ENCODE results near the gene ELOVL3.
A peak's percentile ranks its signal among the peaks of the same experiment; 100 is the strongest.
"Not testable (repeated sequence)": the region's sequence is repeated elsewhere in the genome, so short reads cannot be mapped to it uniquely, and the experiment has no call there.

Gene ELOVL3

DNA sequence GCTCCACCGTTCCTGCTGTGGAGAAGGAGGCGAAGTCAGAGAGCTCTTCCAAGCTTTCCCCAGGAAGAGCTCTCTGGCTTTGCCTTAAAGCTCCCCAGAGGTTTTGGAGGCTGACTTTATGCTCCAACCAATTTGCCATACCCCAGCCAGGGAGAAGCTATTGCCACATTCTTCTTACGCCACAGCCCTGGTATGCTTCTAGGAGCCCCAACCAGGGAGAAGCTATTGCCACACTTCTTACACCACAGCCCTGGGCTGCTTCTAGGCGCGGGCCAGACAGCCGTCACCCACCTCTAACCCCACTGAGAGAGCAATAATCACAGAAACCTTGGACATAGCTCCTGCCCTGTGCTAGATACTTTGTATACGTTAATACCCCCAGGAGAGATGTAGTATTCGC is 951 bp downstream of the ELOVL3 start:
- DNase-seq, result no peak

DNA sequence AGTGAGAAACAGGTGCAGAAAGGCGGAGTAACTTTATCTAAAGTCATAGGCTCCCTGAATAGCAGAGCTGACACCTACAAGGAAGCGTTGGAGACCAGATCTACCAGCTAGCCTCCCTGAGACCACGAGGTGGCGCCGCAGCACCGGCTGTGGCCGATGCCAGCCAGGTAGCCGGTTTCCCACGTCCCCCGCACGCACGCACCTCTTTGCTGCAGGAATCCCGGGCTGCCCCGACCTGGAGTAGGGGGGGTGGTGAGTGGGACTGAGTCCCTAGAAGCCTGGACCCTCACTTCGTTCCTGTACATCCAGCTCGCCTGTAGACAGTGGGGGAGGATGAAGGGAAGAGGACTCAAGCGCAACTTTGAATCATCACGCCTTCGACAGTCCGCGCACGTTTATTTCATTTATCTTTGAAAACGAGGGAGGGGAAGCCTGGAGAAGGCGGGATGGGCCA is 3.7 kb downstream of the ELOVL3 start:
- DNase-seq, result peak; percentile 43

DNA sequence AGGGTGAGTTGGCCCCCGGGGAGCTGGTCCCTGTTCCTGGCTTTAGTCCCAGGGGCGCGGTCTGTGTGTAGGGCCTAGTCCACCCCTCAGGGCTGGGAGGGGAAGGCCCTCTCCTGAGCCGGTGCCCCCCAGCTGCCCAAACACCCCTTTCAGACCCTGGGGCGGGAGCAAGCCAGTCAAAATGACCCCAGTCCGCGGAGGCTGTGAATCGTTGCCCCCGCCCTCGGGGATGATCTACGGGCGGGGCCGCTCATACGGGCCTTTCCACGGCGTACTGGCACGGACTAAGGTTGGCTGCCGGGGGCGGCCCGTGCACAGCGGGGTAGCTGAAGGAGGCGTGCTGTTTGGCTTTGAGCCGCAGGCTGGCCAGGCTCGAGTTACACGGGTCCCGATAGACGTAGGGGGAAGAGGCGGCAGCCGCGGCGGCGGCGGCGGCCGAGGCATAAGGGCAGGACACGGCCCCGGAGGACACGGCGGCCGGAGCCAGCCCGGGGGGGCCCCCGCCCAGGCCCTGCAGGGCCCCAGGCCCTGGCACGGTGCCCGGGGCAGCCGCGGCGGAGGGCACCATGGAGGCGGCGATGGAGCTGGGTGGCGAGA is 4.3 kb downstream of the ELOVL3 start:
- peak; percentile 46 for DNase-seq

DNA sequence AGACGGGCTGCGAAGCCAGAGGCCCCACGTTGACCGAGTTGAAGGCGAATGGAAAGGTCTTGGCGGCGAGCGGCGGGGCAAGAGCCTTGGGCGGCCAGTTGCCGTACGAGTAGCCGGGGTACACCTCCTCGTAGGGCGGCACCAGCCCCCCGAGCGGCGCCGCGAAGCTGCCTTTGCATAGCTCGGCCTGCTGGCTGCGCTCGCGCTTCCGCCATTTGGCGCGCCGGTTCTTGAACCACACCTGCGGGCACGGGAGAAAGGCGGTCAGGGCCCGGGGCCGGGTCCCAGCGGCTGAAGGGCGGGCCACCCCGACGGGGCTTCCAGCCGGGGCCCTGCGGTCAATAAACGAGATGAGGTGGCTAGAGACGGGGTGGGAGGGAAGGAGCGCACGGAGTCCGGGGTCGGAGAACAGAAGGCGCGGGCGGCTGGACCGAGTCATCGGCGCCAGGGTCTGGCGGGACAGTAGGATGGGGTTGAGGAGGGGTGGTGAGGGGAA is 4.8 kb downstream of the ELOVL3 start:
- DNase-seq, result peak; percentile 14

DNA sequence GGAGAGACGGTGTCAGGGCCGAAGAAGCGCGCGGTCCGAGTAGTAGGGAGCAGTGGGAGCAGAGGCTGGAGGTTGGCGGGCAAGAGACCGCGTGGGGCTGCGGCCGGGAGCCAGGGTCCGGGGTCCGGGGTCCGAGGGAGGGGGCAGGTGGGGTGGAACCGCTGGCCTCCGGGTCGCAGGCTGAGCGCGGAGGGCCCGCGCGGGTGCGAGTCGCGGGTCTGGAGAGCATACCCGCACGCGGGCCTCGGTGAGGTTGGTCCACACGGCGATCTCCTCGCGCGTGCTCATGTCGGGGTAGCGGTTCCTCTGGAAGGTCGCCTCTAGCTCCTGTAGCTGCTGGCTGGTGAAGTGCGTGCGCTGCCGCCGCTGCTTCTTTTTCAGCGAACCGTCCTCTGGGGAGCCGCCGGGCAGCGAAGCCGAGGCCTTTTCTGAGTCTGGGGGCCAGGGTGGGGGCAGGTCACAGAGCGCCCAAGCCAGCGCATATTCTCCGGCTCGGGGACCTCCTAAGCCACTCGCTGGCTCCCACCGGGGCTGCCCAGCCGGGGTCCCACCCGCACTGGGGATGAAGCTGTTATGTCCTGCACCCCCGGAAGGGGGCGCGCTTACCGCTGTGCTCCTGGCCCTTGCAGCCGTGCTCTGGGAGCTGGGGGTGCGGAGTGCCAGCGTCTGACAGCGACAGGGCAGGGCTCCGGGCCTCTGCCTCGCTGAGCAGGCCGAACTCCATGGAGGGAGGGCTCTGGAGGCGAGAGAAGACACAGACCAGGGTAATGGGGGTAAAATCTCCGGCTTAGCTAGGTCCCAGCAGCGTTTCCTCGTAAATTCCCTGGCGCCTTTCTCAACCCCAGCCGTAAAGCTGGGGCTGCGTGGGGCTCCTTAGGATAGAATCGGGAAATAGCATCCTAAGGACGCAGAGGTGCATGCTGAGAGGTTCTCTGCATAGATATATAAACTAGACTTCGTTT is 5.5 kb downstream of the ELOVL3 start:
- no peak for DNase-seq

DNA sequence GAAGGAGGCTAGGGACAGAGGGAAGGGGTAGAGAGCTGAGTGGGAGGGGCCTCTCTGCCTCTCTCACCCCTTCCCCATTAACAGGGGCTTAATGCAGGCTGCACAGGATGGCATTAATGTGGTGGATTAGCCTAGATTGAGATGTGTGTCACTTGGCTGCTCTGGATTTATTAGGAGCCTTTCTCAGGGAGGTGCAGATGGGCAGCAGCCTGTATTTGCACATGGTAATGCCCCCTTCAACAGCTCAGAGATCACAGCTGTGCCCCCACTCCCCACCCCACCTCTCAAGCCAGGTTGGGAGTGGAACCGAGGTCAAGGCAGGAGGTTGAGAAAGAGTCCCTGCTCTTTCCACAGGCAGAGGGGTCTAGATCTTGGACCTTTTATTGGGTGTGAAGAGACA is 7.9 kb downstream of the ELOVL3 start:
- no peak for DNase-seq

DNA sequence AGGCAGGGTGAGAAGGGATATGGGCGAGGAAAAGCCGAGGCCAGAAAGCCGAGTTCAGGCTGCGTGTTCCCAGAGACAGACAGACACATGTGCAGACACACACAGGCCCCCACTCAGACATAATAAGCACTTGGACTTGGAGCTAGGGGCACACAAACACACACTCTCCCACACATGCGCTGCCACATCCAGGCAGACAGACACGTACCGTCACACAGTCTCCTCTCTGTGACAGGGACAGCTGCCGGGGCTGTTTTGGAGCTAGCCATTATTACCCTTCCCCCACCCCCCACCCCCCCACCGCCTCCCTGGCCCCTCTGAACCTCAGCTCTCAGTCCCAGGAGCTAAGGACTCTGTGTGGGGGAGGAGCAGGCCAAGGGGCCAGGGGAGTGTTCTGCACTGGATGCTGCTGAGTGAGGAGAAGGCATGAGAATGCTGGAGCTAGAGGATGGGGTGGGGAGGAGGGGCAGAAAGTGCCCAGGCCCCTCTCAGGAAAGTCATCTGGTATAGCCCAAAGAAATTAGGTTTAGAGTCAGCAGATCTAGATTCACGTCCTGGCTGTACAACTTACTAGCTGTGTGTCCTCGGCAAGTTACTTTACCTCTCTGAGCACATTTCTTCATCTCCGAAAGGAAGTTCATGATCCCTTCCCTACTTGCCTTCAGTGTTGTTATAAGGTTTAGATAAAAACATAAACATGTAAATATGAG is 8.9 kb downstream of the ELOVL3 start:
- no peak for DNase-seq

DNA sequence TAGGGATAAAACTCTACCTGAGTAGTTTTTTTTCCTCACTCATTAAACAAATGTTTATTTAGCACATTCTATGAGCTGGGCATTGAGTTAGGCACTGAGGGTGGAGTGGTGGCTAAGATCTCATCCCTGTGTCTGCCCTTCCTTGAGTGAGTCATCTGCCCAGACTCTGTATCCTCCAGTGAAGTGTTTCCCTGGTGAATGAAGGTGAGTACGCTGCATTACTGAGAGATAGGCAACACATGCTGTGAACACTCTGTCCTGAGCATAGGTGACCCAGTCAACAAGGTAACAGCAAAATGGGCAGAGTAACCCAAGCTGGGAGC is 9.5 kb downstream of the ELOVL3 start:
- no peak for DNase-seq

DNA sequence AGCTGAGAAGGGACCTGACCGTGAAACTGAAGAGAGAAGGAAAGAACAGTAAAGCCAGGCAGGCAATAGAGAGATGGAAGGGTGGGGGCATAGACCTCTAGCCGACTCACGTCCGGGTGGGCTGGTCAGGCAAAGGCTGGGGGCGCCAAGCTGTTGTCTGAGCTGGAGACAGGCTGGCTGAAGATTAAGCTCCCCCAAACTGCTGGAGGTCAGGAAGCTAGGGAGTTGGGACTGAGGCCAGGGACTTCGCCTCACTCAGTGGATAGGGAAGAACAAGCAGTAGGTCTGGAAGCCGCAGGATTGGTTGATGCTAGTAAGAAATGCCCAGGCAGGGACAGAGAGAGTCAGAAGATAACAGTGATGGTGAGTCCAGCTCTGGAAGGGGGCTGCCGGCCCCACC is 9.9 kb downstream of the ELOVL3 start:
- DNase-seq, result no peak

DNA sequence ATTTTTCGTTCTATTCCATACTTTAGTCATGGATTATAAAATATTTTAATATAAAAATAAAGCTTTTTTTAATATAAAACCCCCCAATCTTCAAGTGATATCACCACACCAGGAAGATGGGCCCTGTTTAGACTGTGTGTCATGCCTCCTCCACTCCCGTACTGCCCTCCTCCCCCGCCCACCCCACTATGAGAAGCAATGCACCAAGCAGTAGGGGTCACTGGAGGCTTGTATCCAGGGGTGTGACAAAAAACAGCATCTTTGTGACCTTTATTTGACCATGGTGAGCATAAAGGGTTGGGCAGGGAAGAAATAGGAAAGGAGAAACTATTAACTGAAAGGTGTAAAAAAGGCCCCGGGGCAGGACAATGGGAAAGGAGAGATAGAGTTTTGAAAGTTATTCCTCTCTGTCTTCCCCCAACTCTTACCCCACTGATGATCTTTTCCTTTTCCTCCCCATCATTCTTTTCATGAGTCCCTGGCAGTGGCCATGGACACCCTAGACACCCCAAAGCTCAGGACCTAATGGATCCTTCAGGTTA is 11.7 kb downstream of the ELOVL3 start:
- no peak for DNase-seq

DNA sequence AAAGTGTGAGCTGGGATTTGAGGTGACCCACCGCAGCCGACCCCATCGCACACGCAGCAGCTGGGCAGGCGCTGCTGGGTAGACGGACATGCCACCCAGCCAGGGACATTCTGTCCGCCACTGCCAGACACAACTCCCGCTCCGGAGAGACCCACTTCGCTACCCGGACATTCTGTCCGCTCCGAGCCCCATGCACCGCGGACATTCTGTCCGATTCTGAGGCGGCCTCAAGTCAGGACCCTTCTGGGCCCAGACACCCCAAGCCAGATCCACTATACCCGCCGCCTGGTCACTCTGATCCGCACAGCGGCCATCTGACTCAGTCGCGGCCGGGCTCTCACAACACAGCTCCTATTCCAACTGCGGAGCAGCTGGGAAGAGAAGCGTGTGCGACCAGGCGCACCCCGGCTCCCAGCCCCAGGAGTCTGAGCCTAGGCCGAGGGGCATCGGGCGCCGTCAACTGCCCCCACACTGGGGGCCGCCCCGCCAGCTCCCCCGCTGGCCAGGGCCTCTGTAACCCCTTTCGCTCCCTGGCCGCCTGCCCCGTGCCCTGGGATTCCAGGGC is 14.4 kb downstream of the ELOVL3 start:
- DNase-seq, result no peak

DNA sequence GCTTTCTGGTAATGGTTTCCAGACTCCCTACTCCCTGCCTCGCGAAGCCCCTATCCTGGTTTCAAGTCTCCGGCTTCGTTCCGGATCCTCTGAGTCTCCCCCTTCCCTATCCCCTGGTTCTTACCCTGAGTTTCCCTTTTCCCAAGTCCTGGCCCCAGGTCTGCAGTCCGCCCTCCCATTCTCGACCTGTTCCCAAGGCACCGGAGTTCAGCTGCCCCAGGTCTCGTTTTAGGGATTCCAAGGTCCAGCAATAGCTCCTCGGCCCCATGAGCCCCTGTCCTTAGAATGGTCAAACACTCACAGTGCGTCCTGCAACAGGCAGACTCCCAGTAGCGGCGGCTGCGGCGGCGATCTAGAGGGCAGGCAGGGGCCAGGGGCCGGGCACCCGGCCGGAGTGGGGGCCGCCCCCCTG is 14.9 kb downstream of the ELOVL3 start:
- DNase-seq, result no peak

DNA sequence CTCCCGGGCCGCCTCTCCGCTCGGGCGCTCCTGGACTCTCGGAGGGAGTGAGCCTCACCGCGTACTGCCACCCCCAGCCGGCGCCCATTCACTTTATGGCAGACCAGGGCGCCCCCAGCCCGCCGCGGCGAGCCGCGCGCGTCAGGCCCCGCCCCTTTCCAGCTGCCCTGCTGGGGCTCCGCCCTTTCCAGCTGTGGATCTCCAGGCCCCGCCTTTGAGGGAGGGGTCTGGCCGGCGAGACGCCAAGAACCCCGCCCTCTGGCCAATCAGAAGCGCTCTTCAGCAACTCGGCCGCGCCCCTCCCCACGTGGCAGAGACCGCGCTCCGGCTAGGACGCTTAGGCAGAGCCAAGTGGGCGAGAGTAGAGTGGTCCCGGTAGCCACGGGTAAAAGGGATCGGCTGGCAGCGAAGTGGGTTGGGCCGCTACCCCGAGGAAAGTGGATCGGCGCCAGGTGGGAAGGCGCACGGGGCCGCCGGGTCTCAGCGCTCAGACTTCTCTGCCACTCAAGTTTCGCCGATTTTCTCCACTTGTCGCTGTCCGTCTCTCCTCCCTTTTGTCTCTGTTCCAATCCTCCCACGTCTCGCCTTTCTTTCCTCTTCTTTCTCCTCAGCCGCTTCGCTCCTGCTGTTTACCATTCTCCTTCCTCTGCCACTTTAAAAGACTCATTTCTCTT is 15.5 kb downstream of the ELOVL3 start, which contains the start of gene PITX3:
Gene PITX3 (minus strand): TSS at position 69 of the 674 bp plus-strand sequence. CDS start 9,432 bp downstream, outside the sequence.
- DNase-seq, result peak; percentile 68

DNA sequence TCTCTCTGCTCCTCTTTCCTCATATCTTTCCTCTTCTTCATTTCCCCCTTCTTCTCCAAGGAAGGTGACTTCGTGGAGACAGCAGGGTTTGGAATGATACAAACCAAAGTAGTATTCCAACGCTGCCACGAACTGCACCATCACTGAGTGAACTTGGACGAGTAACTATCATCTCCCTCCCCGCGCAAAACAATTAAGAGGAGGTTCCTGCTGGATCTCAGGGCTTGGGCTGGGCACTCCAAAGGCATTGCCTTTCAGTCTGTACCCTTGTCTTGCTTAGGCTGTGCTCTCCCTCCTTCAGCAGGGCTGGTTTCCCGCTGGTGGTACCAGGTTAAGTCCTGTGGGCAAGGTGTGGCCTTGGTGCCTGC is 16.0 kb downstream of the ELOVL3 start:
- no peak for DNase-seq

DNA sequence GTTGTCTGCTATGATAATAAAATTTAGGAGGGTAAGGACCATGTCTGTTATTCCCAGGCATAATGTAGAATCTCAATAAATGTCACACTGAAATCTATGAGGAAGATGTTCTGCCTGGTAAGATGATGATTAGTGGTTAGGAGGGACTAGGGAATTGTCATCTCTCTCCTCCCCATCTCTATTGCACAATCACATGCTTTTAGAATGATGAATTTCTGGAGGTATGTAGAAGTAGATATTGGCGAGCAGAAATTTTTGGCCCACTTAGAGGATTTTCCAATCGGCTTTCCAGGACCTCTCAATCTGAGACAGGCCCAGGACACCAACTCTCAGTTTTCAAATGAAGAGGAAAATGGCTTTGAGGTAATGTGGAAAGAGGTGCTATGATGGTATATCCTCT is 17.2 kb downstream of the ELOVL3 start:
- DNase-seq, result no peak

DNA sequence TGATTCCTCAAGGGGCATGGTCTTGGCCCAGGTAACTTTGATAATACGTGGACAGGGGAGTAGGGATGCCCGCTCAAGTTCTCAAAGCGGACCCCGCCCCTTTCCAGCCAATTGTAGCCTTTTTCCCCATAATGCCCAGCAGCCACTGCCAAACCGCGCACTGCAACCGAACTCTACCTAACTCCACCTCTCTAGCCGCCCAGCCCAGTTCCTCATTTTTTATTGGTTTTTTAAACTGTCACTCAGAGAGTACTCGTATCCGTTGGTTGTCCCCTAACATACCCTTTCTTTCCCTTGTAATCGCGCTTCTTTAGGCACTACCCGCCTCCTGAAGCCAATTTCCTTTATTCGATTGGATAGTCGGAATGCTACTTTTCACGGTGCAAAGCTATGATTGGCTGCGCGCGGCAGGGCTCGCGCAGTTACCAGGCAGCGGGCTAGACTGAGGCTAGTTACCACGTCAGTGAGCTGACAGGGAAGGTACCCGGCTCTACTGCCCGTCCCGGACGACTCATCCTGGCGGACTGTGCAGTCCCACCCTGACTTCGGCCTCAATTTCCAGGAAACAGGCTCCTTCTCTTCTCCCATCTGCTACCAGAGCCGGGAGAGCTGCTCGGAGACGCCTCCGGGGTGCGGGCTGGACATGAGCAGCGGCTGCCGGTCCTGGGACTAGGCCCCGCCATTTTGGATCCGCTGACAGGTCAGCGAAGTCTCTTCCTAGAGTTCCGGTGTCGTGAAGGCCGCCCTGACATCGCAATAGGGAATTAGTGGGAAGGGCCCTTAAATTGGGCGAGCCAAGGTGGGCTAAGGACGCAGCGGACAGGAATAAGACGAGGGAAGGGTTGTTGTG is 19.2 kb downstream of the ELOVL3 start, which contains the start of gene GBF1:
Gene GBF1 (plus strand): TSS at position 451 of the 850 bp plus-strand sequence. CDS start 13,407 bp downstream, outside the sequence.
- peak; percentile 95 for DNase-seq

DNA sequence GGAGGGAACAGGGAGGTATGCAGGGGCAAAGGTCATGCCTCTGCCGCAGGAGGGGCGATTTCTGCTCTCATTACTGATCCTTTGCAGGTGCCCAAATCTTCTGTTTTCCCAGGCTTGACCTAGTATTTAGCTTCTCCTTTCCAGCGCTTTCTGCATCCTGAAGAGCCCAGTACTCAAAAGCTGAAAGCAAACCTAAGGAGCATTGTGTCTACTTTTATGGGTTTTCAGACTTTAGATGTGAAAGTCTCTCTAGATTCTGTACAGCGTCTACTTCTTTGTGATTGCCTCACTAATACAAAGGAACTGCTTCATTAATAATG is 19.8 kb downstream of the ELOVL3 start:
- DNase-seq, result no peak

DNA sequence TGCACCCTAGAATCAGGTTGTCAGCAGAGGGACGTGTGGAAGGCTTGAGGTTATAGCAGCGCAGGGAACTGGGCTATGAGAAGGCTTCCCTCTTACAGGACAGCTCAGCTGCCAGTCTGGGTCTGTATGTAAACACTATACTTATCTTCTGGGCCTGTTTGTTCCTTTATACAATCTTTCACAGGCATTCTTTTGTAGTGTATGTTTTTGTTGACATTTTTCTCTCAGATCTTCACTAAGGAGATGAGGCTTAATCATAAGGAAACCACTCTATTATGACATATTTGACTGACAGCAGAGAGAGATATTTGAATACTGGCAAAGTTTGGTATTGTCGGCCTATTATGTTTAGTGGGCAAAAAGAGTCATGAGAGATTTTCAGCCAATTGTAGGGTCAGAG is 20.2 kb downstream of the ELOVL3 start:
- no peak for DNase-seq

DNA sequence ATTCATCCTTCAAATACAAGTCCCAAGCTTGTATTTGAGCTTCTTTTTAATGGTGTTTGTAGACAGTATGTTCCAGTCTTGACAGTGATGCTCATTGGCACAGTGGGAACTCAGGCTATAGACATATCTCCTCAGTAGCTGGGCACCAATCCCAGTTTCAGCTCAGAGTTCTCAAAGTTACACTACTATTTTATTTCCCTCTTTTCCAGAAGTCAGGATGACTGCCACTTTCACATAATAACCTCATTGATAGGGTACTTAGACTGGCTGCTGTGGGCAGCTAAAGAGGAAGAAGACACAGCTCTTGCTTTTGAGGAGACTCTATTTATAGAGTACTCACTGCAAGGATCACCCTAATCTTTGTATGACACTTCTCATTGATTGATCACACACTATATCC is 21.6 kb downstream of the ELOVL3 start:
- DNase-seq, result no peak

DNA sequence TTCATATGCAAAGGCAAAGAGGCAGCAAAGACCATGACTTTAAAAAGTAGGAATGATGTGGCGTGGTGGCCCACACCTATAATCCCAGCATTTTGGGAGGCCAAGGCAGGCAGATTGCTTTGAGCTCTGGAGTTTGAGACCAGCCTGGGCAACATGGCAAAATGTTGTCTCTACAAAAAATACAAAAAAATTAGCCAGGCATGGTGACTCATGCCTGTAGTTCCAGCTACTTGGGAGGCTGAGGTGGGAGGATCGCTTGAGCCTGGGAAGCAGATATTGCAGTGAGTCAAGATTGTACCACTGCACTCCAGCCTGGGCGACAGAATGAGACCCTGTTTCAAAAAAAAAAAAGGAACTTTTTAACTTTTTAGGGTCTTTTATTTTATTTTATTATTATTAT is 26.4 kb downstream of the ELOVL3 start:
- not testable (repeated sequence) for DNase-seq

DNA sequence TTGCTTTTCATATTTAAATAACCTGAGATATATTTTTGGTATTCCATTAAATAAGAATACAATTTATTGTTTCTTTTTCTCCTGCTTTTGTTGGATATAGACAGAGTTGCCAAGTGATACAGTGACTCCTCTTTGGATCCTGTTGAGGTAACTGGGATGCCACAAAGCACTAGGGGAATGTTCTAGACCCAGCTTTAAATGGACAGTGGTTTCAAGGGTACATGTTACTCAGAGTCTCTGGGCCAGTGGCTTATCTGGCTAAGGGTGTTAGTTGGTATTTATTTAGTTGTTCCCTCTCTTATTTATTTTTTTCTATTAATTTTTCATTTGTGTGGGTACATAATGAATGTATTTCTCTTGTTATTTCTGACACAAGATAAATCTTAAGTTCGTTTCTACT is 28.3 kb downstream of the ELOVL3 start:
- no peak for DNase-seq

Measured in NCI-H774 (cell line).